IMR-90 (cell line): ENCODE results near the gene GUCD1. TPM values are rescaled to one million over a fixed set of nuclear protein-coding genes. Genes with fewer than 3 reads are reported as not detected.

Source experiments
- ATAC-seq: fragments of 200-7000 bp; cut with Tn5 transposase; 2 replicates; pipeline ENCODE4 v1.9.1; 2020; ENCODE audit warnings: low read depth, mild to moderate bottlenecking, moderate library complexity
- BruUV-seq: library from RNA; stranded (reverse); fragments of 400-500 nt; replicated peaks from 2 replicates; lab custom pipeline; 2021; lab: Mats Ljungman, UMichigan
- CTCF ChIA-PET: fragments of 300-600 bp; formaldehyde crosslinking; extraction: SDS; loops from one replicate; lab custom pipeline; 2021; ENCODE audit warnings: antibody characterized with exemption; lab: Yijun Ruan, JAX
- POLR2A ChIA-PET: fragments of 300-600 bp; sonication (Branson Sonifier 250); formaldehyde crosslinking; loops from one replicate; lab custom pipeline; 2022; ENCODE audit warnings: antibody characterized with exemption; ENCODE audit not compliant: unreplicated experiment; lab: Charles Lee
- DNase-seq: peaks from one replicate; pipeline ENCODE4 v3.0.0; 2013
- H2AFZ ChIP-seq: replicated peaks from 2 replicates; pipeline ENCODE3; 2013; ENCODE audit warnings: low read length, mild to moderate bottlenecking; ENCODE audit not compliant: poor library complexity
- H2AK5ac ChIP-seq: 2 replicates; pipeline ENCODE4 v1.6.1; 2013; ENCODE audit warnings: low read depth, low read length, inconsistent platforms
- H2AK9ac ChIP-seq: replicated peaks from 2 replicates; pipeline ENCODE3; 2013; ENCODE audit warnings: mild to moderate bottlenecking, low read depth, low read length, moderate library complexity; ENCODE audit not compliant: poor library complexity
- H2BK120ac ChIP-seq: 2 replicates; pipeline ENCODE4 v1.6.1; 2013; ENCODE audit warnings: low read depth, low read length, inconsistent platforms
- H2BK15ac ChIP-seq: 3 replicates; pipeline ENCODE4 v1.6.1; 2013; ENCODE audit warnings: low read depth, low read length, inconsistent platforms
- H2BK20ac ChIP-seq: 2 replicates; pipeline ENCODE4 v1.6.1; 2013; ENCODE audit warnings: low read depth, mild to moderate bottlenecking, inconsistent platforms, low read length, moderate library complexity
- H2BK5ac ChIP-seq: 2 replicates; pipeline ENCODE4 v1.6.1; 2013; ENCODE audit warnings: mild to moderate bottlenecking, low read depth, low read length, inconsistent platforms; ENCODE audit not compliant: poor library complexity, severe bottlenecking
- H3K14ac ChIP-seq: replicated peaks from 2 replicates; pipeline ENCODE4 v1.6.1; 2013; ENCODE audit warnings: low read depth, low read length, inconsistent platforms
- H3K18ac ChIP-seq: 2 replicates; pipeline ENCODE4 v1.6.1; 2013; ENCODE audit warnings: low read depth, low read length, control low read depth
- H3K23ac ChIP-seq: 2 replicates; pipeline ENCODE4 v1.6.1; 2013; ENCODE audit warnings: low read depth, low read length, inconsistent platforms
- H3K27ac ChIP-seq: 2 replicates; pipeline ENCODE4 v1.5.1; 2013; ENCODE audit warnings: mild to moderate bottlenecking, control low read depth, low read length; ENCODE audit not compliant: insufficient read depth
- H3K27me3 ChIP-seq: 2 replicates; pipeline ENCODE4 v1.6.1; 2013; ENCODE audit warnings: low read length; ENCODE audit not compliant: control insufficient read depth, insufficient read depth
- H3K36me3 ChIP-seq: 2 replicates; pipeline ENCODE4 v1.6.1; 2013; ENCODE audit warnings: low read length, mixed read lengths; ENCODE audit not compliant: control insufficient read depth, insufficient read depth
- H3K4ac ChIP-seq: 2 replicates; pipeline ENCODE4 v1.6.1; 2013; ENCODE audit warnings: low read depth, low read length, inconsistent platforms
- H3K4me1 ChIP-seq: 2 replicates; pipeline ENCODE4 v1.6.1; 2013; ENCODE audit warnings: low read length, mixed read lengths; ENCODE audit not compliant: control insufficient read depth, insufficient read depth
- H3K4me2 ChIP-seq: 2 replicates; pipeline ENCODE4 v1.6.1; 2013; ENCODE audit warnings: low read depth, mild to moderate bottlenecking, control low read depth, low read length, moderate library complexity
- H3K4me3 ChIP-seq: 2 replicates; pipeline ENCODE4 v1.5.1; 2013; ENCODE audit warnings: low read depth, mild to moderate bottlenecking, control low read depth, low read length, moderate library complexity; ENCODE audit not compliant: insufficient read depth
- H3K56ac ChIP-seq: 2 replicates; pipeline ENCODE4 v1.6.1; 2013; ENCODE audit warnings: low read length, inconsistent platforms; ENCODE audit not compliant: insufficient read depth; ENCODE audit errors: extremely low read depth
- H3K79me1 ChIP-seq, 2 experiments: 2 replicates each; pipeline ENCODE4 v1.6.1; 2013; ENCODE audit warnings: low read length in 2 of 2, inconsistent platforms in 1 of 2, low read depth in 1 of 2
- H3K9ac ChIP-seq: 2 replicates; pipeline ENCODE4 v1.6.1; 2013; ENCODE audit warnings: low read depth, low read length, control low read depth
- H3K9me1 ChIP-seq: 2 replicates; pipeline ENCODE4 v1.6.1; 2013; ENCODE audit warnings: low read length, inconsistent platforms; ENCODE audit not compliant: insufficient read depth
- H3K9me3 ChIP-seq: 2 replicates; pipeline ENCODE4 v1.6.1; 2013; ENCODE audit warnings: low read length; ENCODE audit not compliant: control insufficient read depth, insufficient read depth
- H4K20me1 ChIP-seq: 2 replicates; pipeline ENCODE4 v1.6.1; 2013; ENCODE audit warnings: low read length, inconsistent platforms; ENCODE audit not compliant: insufficient read depth
- H4K5ac ChIP-seq: 2 replicates; pipeline ENCODE4 v1.6.1; 2013; ENCODE audit warnings: mild to moderate bottlenecking, low read depth, low read length, control low read depth
- H4K8ac ChIP-seq, 2 experiments: 2 replicates each; pipeline ENCODE4 v1.6.1; 2013; ENCODE audit warnings: low read depth in 2 of 2, low read length in 2 of 2, control low read depth in 1 of 2, inconsistent platforms in 1 of 2
- H4K91ac ChIP-seq: 2 replicates; pipeline ENCODE4 v1.6.1; 2013; ENCODE audit warnings: low read depth, low read length, inconsistent platforms; ENCODE audit not compliant: insufficient read depth
- FOS ChIP-seq: fragments of 150-350 bp; IDR thresholded peaks from 2 replicates; pipeline ENCODE4 v1.6.1; 2016; ENCODE audit warnings: low read depth, low read length
- MAFK ChIP-seq: IDR thresholded peaks from 2 replicates; pipeline ENCODE4 v1.6.1; 2012; ENCODE audit warnings: low read depth, low read length, improper control_type of control experiment
- WGBS, 2 experiments: methylation state at CpG; one replicate each; pipeline versions ENCODE4 v1.1.5 to v1.1.7; 2013; ENCODE audit warnings: missing lambda C conversion rate in 2 of 2; ENCODE audit not compliant: insufficient read length in 1 of 2; ENCODE audit errors: extremely low coverage in 2 of 2; 5-methylcytosine and 5-hydroxymethylcytosine counted together
- dilution Hi-C: fragments of 300-500 bp; cut with HindIII; formaldehyde crosslinking; loops from one replicate; pipeline ENCODE4 v1.14.3; 2018; ENCODE audit warnings: low sequenced_read_pairs; ENCODE audit not compliant: unreplicated experiment
- in situ Hi-C: fragments of 300-500 bp; cut with MboI; formaldehyde crosslinking; loops from 3 replicates; pipeline ENCODE4 v1.14.3; 2019; ENCODE audit warnings: low sequenced_read_pairs, inconsistent platforms, mixed read lengths
- intact Hi-C: fragments of 100-400 bp; cut with micrococcal nuclease; formaldehyde crosslinking; loops from 2 replicates; pipeline ENCODE4 v1.10.0; 2022
- polyA plus RNA-seq, 3 experiments: library from polyadenylated mRNA; depleted of rRNA; stranded (reverse); fragments of >200 nt; gene quantifications; 2 replicates each; pipeline ENCODE4 v1.2.3, GENCODE V29; 2012; ENCODE audit warnings: low replicate concordance in 1 of 3
- total RNA-seq: library from RNA; depleted of rRNA; stranded (reverse); fragments of >200 nt; gene quantifications from 2 replicates; pipeline ENCODE4 v1.2.3, GENCODE V29; 2012
- TF ChIP-seq, protein P1 (sequence below): conservative IDR thresholded peaks from 2 replicates; pipeline ENCODE4 v1.5.1; 2012; ENCODE audit warnings: mild to moderate bottlenecking, low read depth, low read length, improper control_type of control experiment

GUCD1 gene
- total and polyA plus RNA-seq, 2 of the 4 experiments (the other 2 are of a cell fraction), result 97.6 to 143 TPM

DNA sequence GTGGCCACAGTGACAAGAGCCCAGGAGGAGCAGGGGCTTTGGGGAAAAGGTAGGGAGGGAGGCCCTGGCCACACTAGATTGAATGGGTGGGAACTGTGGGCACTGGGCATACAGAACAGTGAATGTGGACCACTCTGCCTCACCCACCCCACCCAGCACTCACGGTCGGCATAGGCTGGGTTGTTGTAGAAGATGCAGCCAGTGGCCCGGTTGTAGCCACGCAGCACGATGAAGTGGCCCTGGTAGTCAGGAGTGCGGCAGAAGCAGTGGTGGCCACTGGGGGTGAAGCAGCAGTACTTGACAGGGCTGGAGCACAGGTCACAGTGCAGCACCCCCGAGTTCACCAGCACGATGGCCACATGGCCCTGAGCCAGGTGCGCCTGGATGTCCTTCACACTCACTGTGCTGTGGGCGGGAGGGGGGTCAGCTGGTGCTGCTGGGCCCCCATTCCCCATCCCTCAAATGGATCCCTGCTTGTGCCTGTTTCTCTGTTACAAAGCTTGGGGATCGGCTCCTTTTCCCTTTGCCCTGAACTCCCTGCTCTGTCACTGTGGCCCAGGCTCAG is 11.2 kb downstream of the GUCD1 start:
- WGBS, 2 experiments, result 97% methylated on average over 5 of the region's 11 CpGs; no CpG with 5 or more reads in 1 of the 2 experiments
- in situ Hi-C loops, result no loop called here
- Histone ChIP-seq H3K4me3 (no peak overlapping the region), H3K18ac (no peak overlapping the region), H3K4ac (no peak overlapping the region), H3K23ac (no peak overlapping the region), H4K5ac (no peak overlapping the region), H2BK5ac (no peak overlapping the region), H2AFZ (no peak overlapping the region), H4K8ac (no peak overlapping the region), H3K14ac (no peak overlapping the region), H3K9ac (no peak overlapping the region), H3K9me3 (no peaks in the 10 kb centered on the region), H3K36me3 (peaks cover 69% of the 10 kb centered on the region), H2BK120ac (no peak overlapping the region), H3K56ac (no peak overlapping the region), H2BK15ac (no peak overlapping the region), H3K79me1 (peaks cover 6 to 50% of the 10 kb centered on the region in 2 experiments; a peak in 3 of 4 replicates), H3K9me1 (peaks cover 6% of the 10 kb centered on the region; the same call in 1 of the 2 replicates), H2AK9ac (peak overlapping the region; percentile 83), H4K20me1 (peaks cover 16% of the 10 kb centered on the region), H4K91ac (no peak overlapping the region), H3K27me3 (no peaks in the 10 kb centered on the region), H3K4me2 (no peak overlapping the region), H3K27ac (no peak overlapping the region), H2AK5ac (no peak overlapping the region), H3K4me1 (peaks cover 2% of the 10 kb centered on the region; the same call in 1 of the 2 replicates), H2BK20ac (no peak overlapping the region)
- intact Hi-C loops, result no loop called here
- DNase-seq (no peak), ATAC-seq (no peak)
- BruUV-seq, result no TSS peak
- TF ChIP-seq FOS (no peak), MAFK (no peak)
- TF ChIP-seq, protein P1, sequence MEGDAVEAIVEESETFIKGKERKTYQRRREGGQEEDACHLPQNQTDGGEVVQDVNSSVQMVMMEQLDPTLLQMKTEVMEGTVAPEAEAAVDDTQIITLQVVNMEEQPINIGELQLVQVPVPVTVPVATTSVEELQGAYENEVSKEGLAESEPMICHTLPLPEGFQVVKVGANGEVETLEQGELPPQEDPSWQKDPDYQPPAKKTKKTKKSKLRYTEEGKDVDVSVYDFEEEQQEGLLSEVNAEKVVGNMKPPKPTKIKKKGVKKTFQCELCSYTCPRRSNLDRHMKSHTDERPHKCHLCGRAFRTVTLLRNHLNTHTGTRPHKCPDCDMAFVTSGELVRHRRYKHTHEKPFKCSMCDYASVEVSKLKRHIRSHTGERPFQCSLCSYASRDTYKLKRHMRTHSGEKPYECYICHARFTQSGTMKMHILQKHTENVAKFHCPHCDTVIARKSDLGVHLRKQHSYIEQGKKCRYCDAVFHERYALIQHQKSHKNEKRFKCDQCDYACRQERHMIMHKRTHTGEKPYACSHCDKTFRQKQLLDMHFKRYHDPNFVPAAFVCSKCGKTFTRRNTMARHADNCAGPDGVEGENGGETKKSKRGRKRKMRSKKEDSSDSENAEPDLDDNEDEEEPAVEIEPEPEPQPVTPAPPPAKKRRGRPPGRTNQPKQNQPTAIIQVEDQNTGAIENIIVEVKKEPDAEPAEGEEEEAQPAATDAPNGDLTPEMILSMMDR, result no peak
- dilution Hi-C loops, result no loop called here
- CTCF ChIA-PET, result no interaction called here
- POLR2A ChIA-PET, result no interaction called here
